GM23338 (cell line): ENCODE measurements around the gene WDR76. TPM values are rescaled to one million over a fixed set of nuclear protein-coding genes. Genes with fewer than 3 reads are reported as not detected.

Source experiments
- ATAC-seq: fragments of 200-7000 bp; cut with Tn5 transposase; 3 replicates; pipeline ENCODE4 v1.9.1; 2020
- DNase-seq: peaks from one replicate; pipeline ENCODE4 v3.0.0-alpha.2; 2015; ENCODE audit warnings: low spot score
- H2AFZ ChIP-seq: fragments of 200-600 bp; sonication (generic); 2 replicates; pipeline ENCODE4 v1.8.0; 2016; ENCODE audit warnings: antibody characterized with exemption, mild to moderate bottlenecking, moderate library complexity
- H3F3A ChIP-seq: fragments of 200-600 bp; sonication (generic); replicated peaks from 2 replicates; pipeline ENCODE4 v1.8.0; 2017; ENCODE audit warnings: antibody characterized with exemption, mixed run types, low read depth
- H3K27ac ChIP-seq: fragments of 200-600 bp; sonication (generic); 2 replicates; pipeline ENCODE4 v1.6.1; 2016; ENCODE audit warnings: low read depth
- H3K27me3 ChIP-seq: fragments of 200-600 bp; sonication (generic); 2 replicates; pipeline ENCODE4 v1.8.0; 2016; ENCODE audit warnings: mild to moderate bottlenecking, mixed run types, moderate library complexity; ENCODE audit not compliant: insufficient read depth
- H3K36me3 ChIP-seq: fragments of 200-600 bp; sonication (generic); 2 replicates; pipeline ENCODE4 v1.8.0; 2016; ENCODE audit warnings: mild to moderate bottlenecking; ENCODE audit not compliant: insufficient read depth
- H3K4me1 ChIP-seq: fragments of 200-600 bp; sonication (generic); 2 replicates; pipeline ENCODE4 v1.8.0; 2016; ENCODE audit warnings: mild to moderate bottlenecking, moderate library complexity; ENCODE audit not compliant: insufficient read depth
- H3K4me2 ChIP-seq: fragments of 200-600 bp; sonication (generic); 2 replicates; pipeline ENCODE4 v1.7.1; 2017; ENCODE audit warnings: mixed run types
- H3K4me3 ChIP-seq: fragments of 200-600 bp; sonication (generic); 2 replicates; pipeline ENCODE4 v1.6.1; 2016; ENCODE audit warnings: mixed run types
- H3K79me2 ChIP-seq: fragments of 200-600 bp; sonication (generic); replicated peaks from 2 replicates; pipeline ENCODE4 v1.8.0; 2017; ENCODE audit warnings: mild to moderate bottlenecking; ENCODE audit not compliant: insufficient read depth
- H3K9me2 ChIP-seq: fragments of 200-600 bp; sonication (generic); 2 replicates; pipeline ENCODE4 v1.8.0; 2017; ENCODE audit not compliant: insufficient read depth
- H4K20me1 ChIP-seq: fragments of 200-600 bp; sonication (generic); replicated peaks from 2 replicates; pipeline ENCODE4 v1.8.0; 2017; ENCODE audit warnings: mild to moderate bottlenecking; ENCODE audit not compliant: insufficient read depth
- H3K27ac Mint-ChIP-seq: 2 replicates; pipeline ENCODE4 v1.8.0; 2020; ENCODE audit warnings: inconsistent platforms, mild to moderate bottlenecking, moderate library complexity, mixed read lengths
- H3K27me3 Mint-ChIP-seq: 3 replicates; pipeline ENCODE4 v1.8.0; 2022; ENCODE audit warnings: low read depth, mild to moderate bottlenecking, moderate library complexity, mixed read lengths, inconsistent platforms; ENCODE audit not compliant: insufficient read depth, poor library complexity
- H3K36me3 Mint-ChIP-seq: 3 replicates; pipeline ENCODE4 v1.8.0; 2021; ENCODE audit warnings: low read depth, mild to moderate bottlenecking, inconsistent platforms, moderate library complexity, mixed read lengths
- H3K4me1 Mint-ChIP-seq: 3 replicates; pipeline ENCODE4 v1.8.0; 2020; ENCODE audit warnings: mild to moderate bottlenecking, inconsistent platforms, mixed read lengths
- H3K4me3 Mint-ChIP-seq: 3 replicates; pipeline ENCODE4 v1.8.0; 2021; ENCODE audit warnings: moderate library complexity, mild to moderate bottlenecking, inconsistent platforms, mixed read lengths
- H3K9me3 Mint-ChIP-seq: 3 replicates; pipeline ENCODE4 v1.8.0; 2020; ENCODE audit warnings: moderate library complexity, mild to moderate bottlenecking, inconsistent platforms, mixed read lengths
- ETS1 ChIP-seq: IDR thresholded peaks from 2 replicates; pipeline ENCODE4 v1.6.1; 2016; ENCODE audit warnings: antibody characterized with exemption
- EZH2 ChIP-seq: fragments of 200-600 bp; sonication (generic); IDR thresholded peaks from one replicate; pipeline ENCODE4 v1.8.0; 2017; ENCODE audit warnings: antibody characterized with exemption, mild to moderate bottlenecking, low read depth; ENCODE audit not compliant: unreplicated experiment
- EZH2phosphoT487 ChIP-seq: fragments of 200-600 bp; sonication (generic); IDR thresholded peaks from one replicate; pipeline ENCODE4 v1.8.1; 2018; ENCODE audit warnings: antibody characterized with exemption; ENCODE audit not compliant: unreplicated experiment
- JUNB ChIP-seq: IDR thresholded peaks from one replicate; pipeline ENCODE4 v1.6.1; 2016; ENCODE audit warnings: antibody characterized with exemption; ENCODE audit not compliant: unreplicated experiment
- NANOG ChIP-seq: IDR thresholded peaks from 2 replicates; pipeline ENCODE4 v1.6.1; 2016; ENCODE audit warnings: antibody characterized with exemption, borderline replicate concordance
- POLR2AphosphoS5 ChIP-seq: IDR thresholded peaks from 2 replicates; pipeline ENCODE4 v1.6.1; 2016; ENCODE audit warnings: antibody characterized with exemption, low read depth
- STAT1 ChIP-seq: IDR thresholded peaks from one replicate; pipeline ENCODE4 v1.6.1; 2016; ENCODE audit warnings: antibody characterized with exemption; ENCODE audit not compliant: unreplicated experiment
- ZNF331 ChIP-seq: fragments of 250-450 bp; sonication (Bioruptor Pico); IDR thresholded peaks from 2 replicates; pipeline ENCODE4 v1.5.0; 2020; ENCODE audit warnings: low read depth, mild to moderate bottlenecking, moderate library complexity
- ZNF462 ChIP-seq: fragments of 250-450 bp; sonication (Bioruptor Pico); IDR thresholded peaks from 2 replicates; pipeline ENCODE4 v1.5.0; 2020; ENCODE audit warnings: mild to moderate bottlenecking, moderate library complexity
- polyA plus RNA-seq: library from polyadenylated mRNA; unstranded; fragments of >200 nt; fragmentation: Nextera tagmentation; extraction: Ambion mirVana; gene quantifications from 2 replicates; pipeline ENCODE4 v1.2.1, GENCODE V29; 2016
- total RNA-seq: library from RNA; depleted of rRNA; stranded (reverse); fragments of >200 nt; shearing (Covaris generic); gene quantifications from 2 replicates; pipeline ENCODE4 v1.2.3, GENCODE V29; 2014
- TF ChIP-seq, protein P1 (sequence below), 2 experiments: fragments of 200-600 bp in 1 of 2; sonication (generic) in 1 of 2; conservative IDR thresholded peaks; 2 replicates each; pipeline versions ENCODE4 v1.5.1 to v1.6.1; 2016 to 2017; ENCODE audit warnings: antibody characterized with exemption in 2 of 2, low read depth in 2 of 2, mild to moderate bottlenecking in 2 of 2, moderate library complexity in 1 of 2
- TF ChIP-seq, protein P2 (sequence below): IDR thresholded peaks from one replicate; pipeline ENCODE4 v1.6.1; 2018; ENCODE audit warnings: antibody characterized with exemption; ENCODE audit not compliant: unreplicated experiment

Gene WDR76
- total and polyA plus RNA-seq, 2 experiments from 2014 or later = 9.7 to 17.8 TPM

- Mint-ChIP-seq H3K27me3 (peaks cover 4% of the 10 kb centered on the region), H3K9me3 (no peaks in the 10 kb centered on the region), H3K36me3 (peaks cover 17% of the 10 kb centered on the region), H3K4me3 (no peak overlapping the region), H3K27ac (no peak overlapping the region), H3K4me1 (peaks cover 7% of the 10 kb centered on the region; the same call in 2 of the 3 replicates)
- H2AFZ ChIP-seq = no peak overlapping the region
- H3K27ac ChIP-seq = no peak overlapping the region
- no peak overlapping the region for H3K4me2 ChIP-seq
- no peaks in the 10 kb centered on the region for H3K9me2 ChIP-seq
- ATAC-seq = no peak
- H4K20me1 ChIP-seq = no peaks in the 10 kb centered on the region; the same call in 1 of the 2 replicates
- no peaks in the 10 kb centered on the region for H3K4me1 ChIP-seq
- no peaks in the 10 kb centered on the region for H3F3A ChIP-seq
- TF ChIP-seq ETS1 (no peak), ZNF331 (no peak), ZNF462 (no peak), POLR2AphosphoS5 (no peak), EZH2 (no peak), STAT1 (no peak), NANOG (no peak), JUNB (no peak), EZH2phosphoT487 (no peak)
- TF ChIP-seq, protein P1, sequence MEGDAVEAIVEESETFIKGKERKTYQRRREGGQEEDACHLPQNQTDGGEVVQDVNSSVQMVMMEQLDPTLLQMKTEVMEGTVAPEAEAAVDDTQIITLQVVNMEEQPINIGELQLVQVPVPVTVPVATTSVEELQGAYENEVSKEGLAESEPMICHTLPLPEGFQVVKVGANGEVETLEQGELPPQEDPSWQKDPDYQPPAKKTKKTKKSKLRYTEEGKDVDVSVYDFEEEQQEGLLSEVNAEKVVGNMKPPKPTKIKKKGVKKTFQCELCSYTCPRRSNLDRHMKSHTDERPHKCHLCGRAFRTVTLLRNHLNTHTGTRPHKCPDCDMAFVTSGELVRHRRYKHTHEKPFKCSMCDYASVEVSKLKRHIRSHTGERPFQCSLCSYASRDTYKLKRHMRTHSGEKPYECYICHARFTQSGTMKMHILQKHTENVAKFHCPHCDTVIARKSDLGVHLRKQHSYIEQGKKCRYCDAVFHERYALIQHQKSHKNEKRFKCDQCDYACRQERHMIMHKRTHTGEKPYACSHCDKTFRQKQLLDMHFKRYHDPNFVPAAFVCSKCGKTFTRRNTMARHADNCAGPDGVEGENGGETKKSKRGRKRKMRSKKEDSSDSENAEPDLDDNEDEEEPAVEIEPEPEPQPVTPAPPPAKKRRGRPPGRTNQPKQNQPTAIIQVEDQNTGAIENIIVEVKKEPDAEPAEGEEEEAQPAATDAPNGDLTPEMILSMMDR (conservative IDR thresholded peaks at IDR 0.05; ENCODE audit: low read depth in 2 of 2) = no peak
- TF ChIP-seq, protein P2, sequence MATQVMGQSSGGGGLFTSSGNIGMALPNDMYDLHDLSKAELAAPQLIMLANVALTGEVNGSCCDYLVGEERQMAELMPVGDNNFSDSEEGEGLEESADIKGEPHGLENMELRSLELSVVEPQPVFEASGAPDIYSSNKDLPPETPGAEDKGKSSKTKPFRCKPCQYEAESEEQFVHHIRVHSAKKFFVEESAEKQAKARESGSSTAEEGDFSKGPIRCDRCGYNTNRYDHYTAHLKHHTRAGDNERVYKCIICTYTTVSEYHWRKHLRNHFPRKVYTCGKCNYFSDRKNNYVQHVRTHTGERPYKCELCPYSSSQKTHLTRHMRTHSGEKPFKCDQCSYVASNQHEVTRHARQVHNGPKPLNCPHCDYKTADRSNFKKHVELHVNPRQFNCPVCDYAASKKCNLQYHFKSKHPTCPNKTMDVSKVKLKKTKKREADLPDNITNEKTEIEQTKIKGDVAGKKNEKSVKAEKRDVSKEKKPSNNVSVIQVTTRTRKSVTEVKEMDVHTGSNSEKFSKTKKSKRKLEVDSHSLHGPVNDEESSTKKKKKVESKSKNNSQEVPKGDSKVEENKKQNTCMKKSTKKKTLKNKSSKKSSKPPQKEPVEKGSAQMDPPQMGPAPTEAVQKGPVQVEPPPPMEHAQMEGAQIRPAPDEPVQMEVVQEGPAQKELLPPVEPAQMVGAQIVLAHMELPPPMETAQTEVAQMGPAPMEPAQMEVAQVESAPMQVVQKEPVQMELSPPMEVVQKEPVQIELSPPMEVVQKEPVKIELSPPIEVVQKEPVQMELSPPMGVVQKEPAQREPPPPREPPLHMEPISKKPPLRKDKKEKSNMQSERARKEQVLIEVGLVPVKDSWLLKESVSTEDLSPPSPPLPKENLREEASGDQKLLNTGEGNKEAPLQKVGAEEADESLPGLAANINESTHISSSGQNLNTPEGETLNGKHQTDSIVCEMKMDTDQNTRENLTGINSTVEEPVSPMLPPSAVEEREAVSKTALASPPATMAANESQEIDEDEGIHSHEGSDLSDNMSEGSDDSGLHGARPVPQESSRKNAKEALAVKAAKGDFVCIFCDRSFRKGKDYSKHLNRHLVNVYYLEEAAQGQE = no peak
- no peak for DNase-seq
- H3K27me3 ChIP-seq = no peaks in the 10 kb centered on the region
- no peaks in the 10 kb centered on the region for H3K79me2 ChIP-seq
- no peak overlapping the region for H3K4me3 ChIP-seq
- H3K36me3 ChIP-seq = no peaks in the 10 kb centered on the region; the same call in 1 of the 2 replicates
Measured at GRCh38 chr15:43912208-43912607, 85.4 kb downstream of the WDR76 start.
